Nephron progenitor cell (in vitro differentiated cells): Measurements from ENCODE around the gene SETD3.

ENCODE experiments used
- DNase-seq: peaks from one replicate; pipeline ENCODE4 v3.0.0; 2021
- H3K27ac Mint-ChIP-seq: 2 replicates; pipeline ENCODE4 v1.8.0; 2021; ENCODE audit warnings: mild to moderate bottlenecking, moderate library complexity, mixed read lengths
- H3K27me3 Mint-ChIP-seq: 2 replicates; pipeline ENCODE4 v1.8.0; 2021; ENCODE audit warnings: mild to moderate bottlenecking, low read depth, mixed read lengths; ENCODE audit not compliant: poor library complexity
- H3K36me3 Mint-ChIP-seq: 2 replicates; pipeline ENCODE4 v1.8.0; 2021; ENCODE audit warnings: low read depth, mixed read lengths
- H3K4me1 Mint-ChIP-seq: 2 replicates; pipeline ENCODE4 v1.8.0; 2021; ENCODE audit warnings: mixed read lengths
- H3K4me3 Mint-ChIP-seq: 2 replicates; pipeline ENCODE4 v1.8.0; 2021; ENCODE audit warnings: mild to moderate bottlenecking, moderate library complexity, mixed read lengths
- H3K9me3 Mint-ChIP-seq: 2 replicates; pipeline ENCODE4 v1.8.0; 2021; ENCODE audit warnings: mild to moderate bottlenecking, moderate library complexity, mixed read lengths
- TF ChIP-seq, protein P1 (sequence below): fragments of 200-600 bp; sonication (generic); IDR thresholded peaks from 2 replicates; pipeline ENCODE4 v1.5.0; 2021; ENCODE audit warnings: antibody characterized with exemption

The SETD3 gene

DNA sequence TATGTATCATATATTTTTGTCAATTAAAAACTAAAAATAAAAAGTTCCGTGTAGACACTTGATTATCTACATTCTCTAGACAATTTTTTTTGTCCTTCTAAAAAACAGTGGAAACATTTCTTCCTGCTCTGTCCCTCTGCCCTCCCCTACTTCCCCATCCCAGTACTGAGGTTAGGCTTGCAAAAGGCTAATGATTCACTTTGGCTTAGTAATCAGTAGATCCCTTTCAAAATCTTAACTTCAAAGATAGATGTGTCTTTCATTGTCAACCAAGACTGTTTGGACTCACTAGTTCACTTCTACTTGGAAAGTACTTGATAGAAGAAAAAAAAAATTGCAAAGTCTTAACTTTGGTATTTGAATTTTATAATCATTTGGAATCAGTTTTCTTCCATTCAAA is 3.8 kb downstream of the SETD3 start:
- H3K4me3 Mint-ChIP-seq = no peak overlapping the region
- no peak for DNase-seq
- peaks cover 11% of the 10 kb centered on the region for H3K27me3 Mint-ChIP-seq
- no peaks in the 10 kb centered on the region for H3K36me3 Mint-ChIP-seq
- no peak overlapping the region for H3K27ac Mint-ChIP-seq
- H3K4me1 Mint-ChIP-seq = peaks cover 41% of the 10 kb centered on the region
- H3K9me3 Mint-ChIP-seq = no peaks in the 10 kb centered on the region
- TF ChIP-seq, protein P1, sequence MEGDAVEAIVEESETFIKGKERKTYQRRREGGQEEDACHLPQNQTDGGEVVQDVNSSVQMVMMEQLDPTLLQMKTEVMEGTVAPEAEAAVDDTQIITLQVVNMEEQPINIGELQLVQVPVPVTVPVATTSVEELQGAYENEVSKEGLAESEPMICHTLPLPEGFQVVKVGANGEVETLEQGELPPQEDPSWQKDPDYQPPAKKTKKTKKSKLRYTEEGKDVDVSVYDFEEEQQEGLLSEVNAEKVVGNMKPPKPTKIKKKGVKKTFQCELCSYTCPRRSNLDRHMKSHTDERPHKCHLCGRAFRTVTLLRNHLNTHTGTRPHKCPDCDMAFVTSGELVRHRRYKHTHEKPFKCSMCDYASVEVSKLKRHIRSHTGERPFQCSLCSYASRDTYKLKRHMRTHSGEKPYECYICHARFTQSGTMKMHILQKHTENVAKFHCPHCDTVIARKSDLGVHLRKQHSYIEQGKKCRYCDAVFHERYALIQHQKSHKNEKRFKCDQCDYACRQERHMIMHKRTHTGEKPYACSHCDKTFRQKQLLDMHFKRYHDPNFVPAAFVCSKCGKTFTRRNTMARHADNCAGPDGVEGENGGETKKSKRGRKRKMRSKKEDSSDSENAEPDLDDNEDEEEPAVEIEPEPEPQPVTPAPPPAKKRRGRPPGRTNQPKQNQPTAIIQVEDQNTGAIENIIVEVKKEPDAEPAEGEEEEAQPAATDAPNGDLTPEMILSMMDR = no peak

DNA sequence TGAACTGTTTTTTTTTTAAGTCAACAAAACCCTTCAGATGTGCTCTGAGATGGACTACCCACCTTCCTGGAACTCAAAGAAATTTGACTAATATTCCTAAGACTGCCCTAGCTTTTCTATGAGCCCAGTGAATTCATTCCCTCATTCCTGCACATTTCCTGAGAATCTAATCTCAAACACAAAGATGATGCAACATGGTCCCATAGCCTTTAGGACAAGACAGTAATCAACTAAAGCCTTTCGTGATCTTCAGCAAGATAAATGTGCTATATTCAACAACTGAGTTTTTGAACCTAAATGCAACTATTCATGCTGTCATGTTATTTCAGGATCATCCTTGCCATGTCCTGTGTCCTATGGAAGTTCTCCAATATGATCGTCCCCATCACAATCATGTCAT is 5.0 kb downstream of the SETD3 start:
- Mint-ChIP-seq H3K27ac (no peak overlapping the region), H3K27me3 (peaks cover 5% of the 10 kb centered on the region), H3K36me3 (no peaks in the 10 kb centered on the region), H3K4me3 (no peak overlapping the region), H3K4me1 (peaks cover 40% of the 10 kb centered on the region), H3K9me3 (no peaks in the 10 kb centered on the region)
- no peak for DNase-seq
- TF ChIP-seq, protein P1 = no peak

DNA sequence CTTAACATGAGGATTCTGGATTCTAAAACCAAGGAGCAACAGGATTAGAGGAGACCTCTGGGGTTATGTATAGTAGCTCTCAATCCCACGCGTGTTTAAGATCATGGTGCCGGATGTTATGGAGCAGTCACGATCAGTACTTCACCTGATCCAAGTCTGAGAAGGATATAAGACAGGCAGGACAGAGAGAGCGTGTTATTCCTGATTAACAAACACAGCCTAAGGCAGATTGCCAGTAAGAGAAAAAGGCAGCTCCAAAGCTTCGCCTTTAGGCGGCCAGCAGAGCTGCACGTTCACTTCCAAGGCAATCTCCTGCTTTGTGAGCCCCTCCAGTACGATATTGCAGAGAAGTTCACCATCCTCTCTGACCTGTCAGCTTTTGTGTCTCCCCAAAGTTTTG is 5.5 kb downstream of the SETD3 start:
- H3K27ac Mint-ChIP-seq = no peak overlapping the region
- peaks cover 5% of the 10 kb centered on the region for H3K27me3 Mint-ChIP-seq
- no peaks in the 10 kb centered on the region for H3K9me3 Mint-ChIP-seq
- no peaks in the 10 kb centered on the region for H3K36me3 Mint-ChIP-seq
- DNase-seq = no peak
- no peak overlapping the region for H3K4me3 Mint-ChIP-seq
- TF ChIP-seq, protein P1 = no peak
- H3K4me1 Mint-ChIP-seq = peaks cover 45% of the 10 kb centered on the region

DNA sequence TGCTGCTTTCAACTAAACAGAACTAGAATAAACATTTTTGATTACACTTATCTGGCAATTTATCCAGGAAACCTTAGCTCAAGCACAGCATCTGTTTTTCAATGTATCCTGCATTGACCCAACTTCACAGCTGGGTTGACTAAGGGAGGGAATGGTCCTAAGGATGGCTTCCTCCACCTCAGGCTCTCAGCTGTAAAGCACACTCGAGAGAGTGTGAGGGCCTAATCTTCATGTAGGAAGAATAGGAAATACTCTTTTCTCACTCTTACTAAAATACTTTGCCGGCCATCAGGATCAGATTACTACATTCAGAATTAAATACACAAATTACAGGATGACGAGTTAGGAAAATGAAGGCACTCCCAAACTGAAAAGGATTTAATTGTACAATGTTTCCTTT is 7.2 kb downstream of the SETD3 start:
- peaks cover 5% of the 10 kb centered on the region for H3K27me3 Mint-ChIP-seq
- H3K27ac Mint-ChIP-seq = no peak overlapping the region
- H3K4me3 Mint-ChIP-seq = no peak overlapping the region
- no peaks in the 10 kb centered on the region for H3K36me3 Mint-ChIP-seq
- peaks cover 49% of the 10 kb centered on the region for H3K4me1 Mint-ChIP-seq
- TF ChIP-seq, protein P1 = no peak
- no peak for DNase-seq
- no peaks in the 10 kb centered on the region for H3K9me3 Mint-ChIP-seq

DNA sequence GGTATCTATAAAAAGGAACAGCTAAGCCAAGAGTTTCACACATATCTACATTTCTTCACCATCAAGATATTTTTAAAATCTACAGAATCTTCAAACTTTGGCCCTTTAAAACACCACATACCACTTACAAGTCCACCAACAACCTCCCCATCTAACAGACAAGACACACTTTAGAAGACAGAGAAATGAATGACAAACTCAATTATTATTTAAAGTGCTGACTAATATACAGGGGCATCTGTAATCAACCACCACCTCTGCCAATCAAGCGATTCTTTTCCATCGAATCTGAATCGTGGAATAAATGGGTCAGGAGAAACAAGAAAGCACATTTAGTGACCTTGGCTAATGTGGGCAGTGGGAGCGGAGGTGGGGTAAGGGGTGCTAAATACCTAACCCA is 7.7 kb downstream of the SETD3 start:
- Mint-ChIP-seq H3K27ac (no peak overlapping the region), H3K27me3 (peaks cover 2% of the 10 kb centered on the region), H3K9me3 (no peaks in the 10 kb centered on the region), H3K36me3 (no peaks in the 10 kb centered on the region), H3K4me3 (no peak overlapping the region), H3K4me1 (peaks cover 49% of the 10 kb centered on the region)
- no peak for DNase-seq
- TF ChIP-seq, protein P1 = no peak

DNA sequence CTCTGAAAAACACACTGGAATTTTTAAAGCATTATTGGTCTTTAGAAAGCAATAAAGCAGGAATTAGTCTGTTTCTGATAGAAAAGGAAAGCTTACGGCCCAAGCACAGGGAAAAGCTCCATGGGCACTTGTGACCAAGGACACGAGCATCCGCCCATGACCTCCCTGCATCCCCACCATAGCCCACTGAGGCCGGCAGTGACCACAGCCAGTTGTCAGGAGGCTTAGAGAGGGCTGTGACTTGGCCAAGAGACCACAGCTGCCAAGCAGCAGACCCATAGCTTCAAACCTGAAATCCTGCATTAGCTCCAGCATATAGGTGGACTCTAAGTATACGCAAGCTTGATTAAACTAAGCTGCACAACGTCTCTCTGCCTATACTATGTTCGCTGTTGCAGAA is 8.9 kb downstream of the SETD3 start:
- Mint-ChIP-seq H3K27ac (no peak overlapping the region), H3K4me1 (peaks cover 47% of the 10 kb centered on the region), H3K27me3 (no peaks in the 10 kb centered on the region), H3K36me3 (no peaks in the 10 kb centered on the region), H3K9me3 (no peaks in the 10 kb centered on the region), H3K4me3 (no peak overlapping the region)
- TF ChIP-seq, protein P1 = no peak
- no peak for DNase-seq
